HUES6 (cell line): ENCODE data around the gene EPHB3.

ENCODE experiments used
- H3K27ac ChIP-seq: 2 replicates; pipeline ENCODE4 v1.7.0; 2013; ENCODE audit warnings: low read depth, mild to moderate bottlenecking, low read length, inconsistent platforms
- H3K27me3 ChIP-seq: 2 replicates; pipeline ENCODE4 v1.6.1; 2013; ENCODE audit warnings: low read length; ENCODE audit not compliant: control insufficient read depth, insufficient read depth
- H3K36me3 ChIP-seq: 2 replicates; pipeline ENCODE4 v1.6.1; 2013; ENCODE audit warnings: low read length; ENCODE audit not compliant: control insufficient read depth, insufficient read depth
- H3K4me1 ChIP-seq: 2 replicates; pipeline ENCODE4 v1.6.1; 2013; ENCODE audit warnings: low read length; ENCODE audit not compliant: control insufficient read depth, insufficient read depth
- H3K4me3 ChIP-seq: 2 replicates; pipeline ENCODE4 v1.5.1; 2013; ENCODE audit warnings: low read depth, low read length
- H3K9ac ChIP-seq: one replicate; pipeline ENCODE4 v1.6.1; 2013; ENCODE audit warnings: mild to moderate bottlenecking, low read length
- H3K9me3 ChIP-seq: 2 replicates; pipeline ENCODE4 v1.6.1; 2013; ENCODE audit warnings: low read depth, low read length; ENCODE audit not compliant: control insufficient read depth, insufficient read depth

EPHB3 gene

DNA sequence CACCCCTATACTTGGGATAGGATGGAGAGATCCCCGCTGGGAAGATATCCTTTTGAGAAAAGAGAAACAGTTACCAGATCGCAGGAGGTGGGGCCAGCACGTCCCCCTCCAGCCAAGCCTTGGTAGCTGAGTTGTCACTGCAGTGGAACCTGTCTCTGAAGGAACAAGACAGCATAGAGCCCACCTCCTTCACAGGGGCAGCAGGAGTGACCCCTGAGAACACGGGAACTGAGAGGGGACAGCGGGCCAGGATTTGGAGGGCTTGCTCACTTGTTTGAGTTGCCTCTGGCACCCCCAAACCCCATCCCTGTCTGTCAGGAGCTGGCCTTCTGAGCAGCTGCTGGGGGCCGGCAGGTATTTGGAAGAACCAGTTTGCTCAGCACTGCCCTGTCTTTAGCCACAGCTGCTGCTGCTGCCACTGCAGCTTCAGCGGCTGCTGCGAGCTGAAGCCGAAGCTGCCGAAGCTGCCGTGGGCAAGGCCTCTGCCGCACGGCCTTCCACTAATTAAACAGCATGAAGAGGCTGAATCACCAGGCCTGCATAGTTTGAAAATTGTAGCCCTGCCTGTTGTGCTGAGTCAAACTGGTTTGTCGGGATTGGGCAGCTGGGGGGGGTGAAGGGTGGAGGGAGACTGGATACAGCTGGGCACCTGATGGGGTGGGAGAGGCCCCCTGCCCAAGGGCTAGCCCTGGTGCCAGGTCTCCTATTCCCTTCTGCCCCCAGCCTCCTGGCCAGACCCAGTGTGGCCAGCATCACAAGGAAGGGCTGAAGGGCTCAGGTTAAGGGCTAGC is 4.0 kb downstream of the EPHB3 start:
- Histone ChIP-seq H3K9me3 (no peaks in the 10 kb centered on the region), H3K4me1 (peaks cover 58% of the 10 kb centered on the region), H3K9ac (no peak overlapping the region), H3K36me3 (no peaks in the 10 kb centered on the region), H3K27ac (no peak overlapping the region), H3K27me3 (peaks cover 95% of the 10 kb centered on the region), H3K4me3 (peak overlapping the region; percentile 28; the same call in 1 of the 2 replicates)

DNA sequence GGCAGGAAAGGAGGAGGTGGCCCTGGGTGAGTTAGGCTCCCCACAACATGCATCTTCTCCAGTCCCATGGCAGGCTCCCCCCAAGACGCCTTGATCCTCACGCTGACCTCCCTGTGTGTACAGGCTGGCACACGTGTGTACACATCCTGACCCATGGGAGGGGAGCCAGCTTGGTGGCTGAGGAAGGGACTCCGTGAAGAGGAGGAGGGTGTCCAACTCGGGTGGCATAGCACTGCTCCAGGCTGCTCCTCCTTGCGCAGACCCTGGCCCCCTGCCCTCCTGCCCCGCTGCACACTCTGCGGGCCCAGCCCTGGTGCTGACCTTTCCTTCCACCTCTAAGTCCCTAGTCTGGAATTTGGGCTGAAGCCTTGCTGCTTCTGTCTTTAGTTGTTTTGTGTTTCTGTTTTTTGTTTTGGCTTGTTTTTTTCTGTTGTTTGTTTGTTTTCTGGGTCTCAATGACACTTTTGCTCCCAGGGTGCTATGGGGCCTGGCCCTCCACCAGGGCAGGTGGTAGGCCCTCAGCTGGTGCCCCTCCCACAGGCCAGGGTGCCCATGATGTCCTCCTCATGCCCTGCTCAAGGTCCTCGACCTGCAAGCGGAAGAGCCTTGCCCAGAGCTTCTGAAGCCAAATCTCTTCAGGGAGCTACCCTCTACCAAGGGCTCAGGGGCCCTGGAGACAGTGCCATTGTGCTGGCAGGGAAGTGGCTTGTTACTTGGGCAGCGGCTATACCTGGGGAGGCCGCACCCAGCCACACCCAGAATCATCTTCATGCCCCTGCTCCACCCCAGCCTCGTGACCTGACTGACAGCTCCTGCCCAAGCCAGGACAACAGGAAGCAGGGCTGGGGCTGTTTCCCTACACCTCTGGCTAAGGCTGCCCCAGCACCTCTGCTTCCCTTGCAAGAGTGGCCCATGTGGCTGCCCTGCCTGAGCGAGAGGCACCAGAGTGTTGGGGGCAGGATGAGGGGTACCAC is 5.1 kb downstream of the EPHB3 start:
- Histone ChIP-seq H3K4me1 (peaks cover 54% of the 10 kb centered on the region), H3K36me3 (no peaks in the 10 kb centered on the region), H3K27me3 (peaks cover 98% of the 10 kb centered on the region), H3K4me3 (no peak overlapping the region), H3K9ac (no peak overlapping the region), H3K27ac (no peak overlapping the region), H3K9me3 (no peaks in the 10 kb centered on the region)

DNA sequence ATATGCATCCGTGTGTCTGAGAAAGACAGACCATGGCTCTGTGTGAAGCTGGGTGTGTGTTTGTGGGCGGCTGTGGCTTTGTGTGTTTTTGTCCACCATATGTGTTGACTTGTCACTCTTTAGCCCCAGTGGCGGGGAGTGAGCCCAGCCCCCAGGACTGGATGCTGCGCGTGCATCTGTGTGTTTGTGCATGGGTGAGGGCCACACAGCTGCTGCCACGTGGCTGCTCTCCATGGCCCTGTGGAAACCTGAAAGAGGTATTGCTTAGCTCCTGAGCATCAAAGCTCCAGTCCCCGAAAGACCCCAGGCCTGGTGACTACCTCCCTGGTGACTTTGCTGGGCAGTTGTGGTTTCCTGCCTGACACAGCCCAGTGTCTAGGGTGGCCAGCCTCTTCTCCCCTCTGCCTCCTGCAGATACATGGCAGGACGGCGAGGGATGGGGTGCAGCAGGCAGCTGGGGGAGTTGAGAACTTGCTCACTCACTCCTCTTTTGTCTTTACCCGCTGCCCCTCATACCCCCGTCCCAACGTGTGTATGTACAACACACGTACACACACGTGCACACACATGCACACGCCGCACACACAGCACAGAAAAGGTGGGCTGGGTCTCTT is 6.5 kb downstream of the EPHB3 start:
- H3K27me3 ChIP-seq: peaks cover 98% of the 10 kb centered on the region
- H3K4me1 ChIP-seq: peaks cover 53% of the 10 kb centered on the region
- no peak overlapping the region for H3K27ac ChIP-seq
- no peaks in the 10 kb centered on the region; the same call in 1 of the 2 replicates for H3K36me3 ChIP-seq
- no peak overlapping the region for H3K9ac ChIP-seq
- peak overlapping the region; percentile 74 for H3K4me3 ChIP-seq
- no peaks in the 10 kb centered on the region for H3K9me3 ChIP-seq

DNA sequence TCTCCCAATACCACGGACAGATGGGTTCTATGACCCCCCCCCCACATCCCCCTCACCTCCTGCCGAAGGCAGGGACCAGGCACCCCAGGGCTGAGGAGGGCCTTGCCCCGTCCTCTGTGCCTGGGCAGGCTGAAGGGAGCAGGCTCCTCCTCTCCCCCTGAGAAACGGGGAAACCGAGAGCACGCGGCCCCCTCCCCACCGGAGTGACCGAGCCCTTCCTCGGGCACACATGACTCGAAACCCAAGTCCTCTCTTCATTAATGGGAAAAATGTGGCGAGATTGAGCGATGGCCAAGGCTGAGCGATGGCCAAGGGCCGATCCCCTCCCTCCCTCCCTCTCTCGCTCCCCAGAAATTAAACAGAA is 7.0 kb downstream of the EPHB3 start:
- no peaks in the 10 kb centered on the region; the same call in 1 of the 2 replicates for H3K36me3 ChIP-seq
- H3K27me3 ChIP-seq: peaks cover 93% of the 10 kb centered on the region
- H3K4me1 ChIP-seq: peaks cover 52% of the 10 kb centered on the region
- H3K27ac ChIP-seq: no peak overlapping the region
- peak overlapping the region; percentile 74 for H3K4me3 ChIP-seq
- H3K9me3 ChIP-seq: no peaks in the 10 kb centered on the region
- H3K9ac ChIP-seq: no peak overlapping the region

DNA sequence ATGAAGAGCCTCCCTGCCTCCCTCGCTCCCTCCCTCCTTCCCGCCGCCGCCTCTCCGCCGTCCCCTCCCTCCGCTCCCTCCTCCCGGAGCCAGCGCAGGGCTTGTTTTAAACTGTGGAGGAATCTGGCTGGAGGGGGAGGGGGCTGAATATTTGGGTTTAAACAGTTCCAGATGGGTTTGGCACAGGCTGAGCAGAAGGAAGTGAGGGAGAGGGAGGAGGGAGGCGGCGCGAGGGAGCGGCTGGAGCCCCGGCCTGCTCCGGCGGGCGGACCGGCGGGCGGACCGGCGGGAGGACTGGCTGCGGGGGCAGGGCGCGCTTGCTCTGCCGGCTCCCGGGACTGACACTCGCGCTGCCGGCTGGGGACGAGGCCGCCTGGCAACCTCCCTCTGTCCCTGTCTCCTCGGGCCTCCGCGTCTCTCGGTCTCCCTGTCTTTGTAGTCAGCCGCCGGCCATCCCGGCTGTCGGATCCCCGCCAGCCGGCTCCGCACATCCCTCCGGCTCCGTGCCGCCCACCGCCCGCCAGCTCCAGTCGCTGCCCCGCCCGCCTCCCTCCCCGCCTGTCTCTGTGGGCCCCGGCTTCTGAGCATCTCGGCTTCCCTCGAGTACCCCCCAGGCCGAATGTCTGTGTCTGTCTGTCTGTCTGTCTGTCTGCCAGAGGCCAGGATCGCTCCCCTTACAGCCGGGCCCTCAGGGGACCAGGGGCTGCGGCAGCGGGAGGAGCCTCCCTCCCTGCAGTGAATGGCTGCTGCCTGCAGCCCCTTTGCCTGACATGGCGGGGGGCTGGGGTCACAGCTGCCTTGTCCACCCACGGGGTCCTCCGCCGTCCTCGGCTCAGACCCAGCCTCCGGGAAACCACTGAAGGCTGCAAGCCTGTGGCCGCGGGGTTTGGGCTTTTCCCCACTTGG is 7.6 kb downstream of the EPHB3 start:
- Histone ChIP-seq H3K27me3 (peaks cover 91% of the 10 kb centered on the region), H3K4me1 (peaks cover 50% of the 10 kb centered on the region), H3K36me3 (no peaks in the 10 kb centered on the region; the same call in 1 of the 2 replicates), H3K9ac (peak overlapping the region; percentile 40), H3K27ac (no peak overlapping the region), H3K9me3 (no peaks in the 10 kb centered on the region), H3K4me3 (peak overlapping the region; percentile 74)

DNA sequence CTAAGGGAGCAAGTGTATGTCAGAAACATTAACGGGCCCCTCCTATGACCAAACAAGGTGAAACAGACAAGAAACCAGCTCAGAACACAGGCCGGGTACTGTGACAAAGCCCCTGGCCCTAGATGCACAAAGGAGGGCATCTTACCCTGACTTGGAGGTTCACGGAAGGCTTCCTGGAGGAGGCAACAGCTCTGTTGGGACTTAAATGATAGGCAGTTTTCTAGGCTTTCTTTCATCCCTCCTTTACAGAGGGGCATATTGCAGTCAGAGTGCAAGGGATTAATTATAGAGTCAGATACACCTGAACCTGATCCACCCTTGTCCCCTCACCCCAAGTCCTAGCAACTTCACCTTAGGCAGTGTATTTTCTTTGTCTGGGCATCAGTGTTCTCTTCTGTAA is 8.4 kb downstream of the EPHB3 start:
- peaks cover 82% of the 10 kb centered on the region for H3K27me3 ChIP-seq

DNA sequence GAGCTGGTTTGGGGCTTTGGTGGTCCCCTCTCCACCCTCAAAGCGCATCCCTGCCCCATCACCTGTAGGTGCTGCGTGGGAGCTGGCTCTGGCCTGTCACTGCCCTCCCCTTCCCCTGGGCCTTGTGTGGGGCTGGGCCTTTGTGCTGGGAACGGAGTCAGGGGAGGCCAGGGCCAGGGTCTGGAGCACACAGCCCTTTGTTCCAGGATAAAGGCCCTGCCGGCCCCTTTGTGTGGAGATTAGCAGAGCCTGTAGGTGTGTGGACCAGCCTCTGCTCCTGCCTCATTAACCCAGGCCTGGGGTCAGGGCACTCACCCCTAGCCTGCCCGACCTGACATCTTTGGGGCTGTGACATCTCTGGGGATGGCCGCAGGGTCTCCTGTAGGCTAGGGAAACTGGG is 8.9 kb downstream of the EPHB3 start:
- Histone ChIP-seq H3K4me3 (no peak overlapping the region), H3K9ac (no peak overlapping the region), H3K9me3 (no peaks in the 10 kb centered on the region), H3K4me1 (peaks cover 49% of the 10 kb centered on the region), H3K36me3 (no peaks in the 10 kb centered on the region; the same call in 1 of the 2 replicates), H3K27ac (no peak overlapping the region), H3K27me3 (peaks cover 77% of the 10 kb centered on the region)

More for the DNA sequence above, 8.4 kb downstream of the EPHB3 start:
- H3K4me3 ChIP-seq: peak overlapping the region; percentile 74
- H3K36me3 ChIP-seq: no peaks in the 10 kb centered on the region; the same call in 1 of the 2 replicates
- no peak overlapping the region for H3K9ac ChIP-seq
- no peaks in the 10 kb centered on the region for H3K9me3 ChIP-seq
- H3K4me1 ChIP-seq: peaks cover 50% of the 10 kb centered on the region
- H3K27ac ChIP-seq: no peak overlapping the region

DNA sequence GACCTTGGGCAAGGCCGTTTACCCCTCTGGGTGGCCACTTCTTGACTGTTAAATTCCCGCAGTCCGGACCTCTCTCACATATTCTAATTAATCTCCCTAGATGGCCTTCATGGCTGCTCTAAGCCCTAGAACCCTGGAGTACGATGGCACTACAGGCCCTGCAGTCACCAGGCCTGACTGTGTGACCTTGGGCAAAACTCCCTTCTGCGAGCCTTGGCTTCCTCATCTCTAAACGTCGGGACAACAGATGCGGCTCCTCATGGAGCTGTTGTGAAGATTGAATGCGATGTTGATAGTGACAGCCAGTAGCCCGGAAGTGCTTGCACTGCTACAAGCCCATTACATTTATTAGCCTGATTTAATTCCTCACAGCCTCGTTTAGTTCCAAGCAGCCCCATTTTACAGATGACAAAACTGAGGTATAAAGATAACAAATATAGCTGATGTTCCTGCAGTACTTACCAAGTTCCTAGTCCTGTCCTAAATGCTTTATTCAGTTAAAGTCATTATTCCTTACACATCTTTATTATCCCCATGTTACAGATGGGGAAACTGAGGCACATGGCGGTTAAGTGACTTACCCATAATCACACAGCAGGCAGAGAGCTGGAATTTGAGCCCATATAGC is 10.3 kb downstream of the EPHB3 start:
- Histone ChIP-seq H3K27me3 (peaks cover 77% of the 10 kb centered on the region), H3K27ac (no peak overlapping the region), H3K36me3 (no peaks in the 10 kb centered on the region; the same call in 1 of the 2 replicates)

DNA sequence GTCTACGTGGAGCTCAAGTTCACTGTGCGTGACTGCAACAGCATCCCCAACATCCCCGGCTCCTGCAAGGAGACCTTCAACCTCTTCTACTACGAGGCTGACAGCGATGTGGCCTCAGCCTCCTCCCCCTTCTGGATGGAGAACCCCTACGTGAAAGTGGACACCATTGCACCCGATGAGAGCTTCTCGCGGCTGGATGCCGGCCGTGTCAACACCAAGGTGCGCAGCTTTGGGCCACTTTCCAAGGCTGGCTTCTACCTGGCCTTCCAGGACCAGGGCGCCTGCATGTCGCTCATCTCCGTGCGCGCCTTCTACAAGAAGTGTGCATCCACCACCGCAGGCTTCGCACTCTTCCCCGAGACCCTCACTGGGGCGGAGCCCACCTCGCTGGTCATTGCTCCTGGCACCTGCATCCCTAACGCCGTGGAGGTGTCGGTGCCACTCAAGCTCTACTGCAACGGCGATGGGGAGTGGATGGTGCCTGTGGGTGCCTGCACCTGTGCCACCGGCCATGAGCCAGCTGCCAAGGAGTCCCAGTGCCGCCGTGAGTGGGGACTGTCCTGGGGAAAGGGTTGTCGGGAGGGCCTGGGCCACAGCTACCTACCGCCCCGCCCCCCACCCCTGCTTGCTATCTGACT is 11.2 kb downstream of the EPHB3 start:
- no peaks in the 10 kb centered on the region for H3K9me3 ChIP-seq
- no peak overlapping the region for H3K9ac ChIP-seq
- no peak overlapping the region for H3K4me3 ChIP-seq
- no peak overlapping the region for H3K27ac ChIP-seq
- peaks cover 6% of the 10 kb centered on the region; the same call in 1 of the 2 replicates for H3K36me3 ChIP-seq
- peaks cover 48% of the 10 kb centered on the region for H3K4me1 ChIP-seq
- peaks cover 72% of the 10 kb centered on the region for H3K27me3 ChIP-seq

More for the DNA sequence above, 10.3 kb downstream of the EPHB3 start:
- no peak overlapping the region for H3K9ac ChIP-seq
- peaks cover 49% of the 10 kb centered on the region for H3K4me1 ChIP-seq
- no peaks in the 10 kb centered on the region for H3K9me3 ChIP-seq
- H3K4me3 ChIP-seq: no peak overlapping the region
